PC-3 (cell line): Measurements from ENCODE around the gene DCAKD. TPM values are rescaled to one million over a fixed set of nuclear protein-coding genes. Genes with fewer than 3 reads are reported as not detected.

ENCODE experiments used
- ATAC-seq: fragments of 200-7000 bp; cut with Tn5 transposase; 2 replicates; pipeline ENCODE4 v1.9.1; 2020; ENCODE audit warnings: mild to moderate bottlenecking, moderate library complexity
- BruUV-seq: library from RNA; stranded (reverse); fragments of 400-500 nt; replicated peaks from 2 replicates; lab custom pipeline; 2021; lab: Mats Ljungman, UMichigan
- CTCF ChIA-PET: fragments of 300-600 bp; sonication (Branson Sonifier 250); formaldehyde crosslinking; loops from one replicate; lab custom pipeline; 2022; ENCODE audit warnings: antibody characterized with exemption; lab: Charles Lee
- POLR2A ChIA-PET: fragments of 300-600 bp; sonication (Branson Sonifier 250); formaldehyde crosslinking; loops from one replicate; lab custom pipeline; 2022; ENCODE audit warnings: antibody characterized with exemption; ENCODE audit not compliant: unreplicated experiment; lab: Charles Lee
- DNase-seq: peaks from one replicate; pipeline ENCODE4 v3.0.0-alpha.2; 2015
- H2AFZ ChIP-seq: fragments of 300-600 bp; sonication (generic); 2 replicates; pipeline ENCODE4 v1.6.0; 2016; ENCODE audit warnings: antibody characterized with exemption, low read length
- H3F3A ChIP-seq: fragments of 300-600 bp; sonication (generic); one replicate; pipeline ENCODE4 v1.6.0; 2017; ENCODE audit warnings: antibody characterized with exemption, low read length, control low read depth, mild to moderate bottlenecking; ENCODE audit not compliant: unreplicated experiment
- H3K27ac ChIP-seq: fragments of 300-600 bp; sonication (generic); 2 replicates; pipeline ENCODE4 v1.5.1; 2016; ENCODE audit warnings: mild to moderate bottlenecking, low read length
- H3K27me3 ChIP-seq: fragments of 300-600 bp; sonication (generic); 2 replicates; pipeline ENCODE4 v1.6.1; 2016; ENCODE audit warnings: low read length, mixed read lengths
- H3K36me3 ChIP-seq: fragments of 300-600 bp; sonication (generic); 2 replicates; pipeline ENCODE4 v1.6.1; 2016; ENCODE audit warnings: low read depth, mixed run types, low read length, mixed read lengths
- H3K4me1 ChIP-seq: fragments of 300-600 bp; sonication (generic); 2 replicates; pipeline ENCODE4 v1.5.1; 2016; ENCODE audit warnings: low read length; ENCODE audit not compliant: insufficient read depth
- H3K4me2 ChIP-seq: fragments of 300-600 bp; sonication (generic); 2 replicates; pipeline ENCODE4 v1.6.0; 2016; ENCODE audit warnings: low read length
- H3K4me3 ChIP-seq: fragments of 300-600 bp; sonication (generic); 2 replicates; pipeline ENCODE4 v1.5.1; 2016; ENCODE audit warnings: mild to moderate bottlenecking, low read length, mixed read lengths
- H3K79me2 ChIP-seq: fragments of 300-600 bp; sonication (generic); 2 replicates; pipeline ENCODE4 v1.6.1; 2017; ENCODE audit warnings: low read length, mixed read lengths
- H3K9ac ChIP-seq: fragments of 300-600 bp; sonication (generic); 2 replicates; pipeline ENCODE4 v1.6.0; 2016; ENCODE audit warnings: mild to moderate bottlenecking, low read length
- H3K9me2 ChIP-seq: fragments of 300-600 bp; sonication (generic); replicated peaks from 2 replicates; pipeline ENCODE4 v1.6.1; 2016; ENCODE audit warnings: mixed run types, low read length, mixed read lengths
- H3K9me3 ChIP-seq: fragments of 300-600 bp; sonication (generic); 2 replicates; pipeline ENCODE4 v1.6.1; 2016; ENCODE audit warnings: low read length, mixed read lengths
- H4K20me1 ChIP-seq: fragments of 300-600 bp; sonication (generic); 2 replicates; pipeline ENCODE4 v1.6.1; 2016; ENCODE audit warnings: low read length, mixed read lengths
- EZH2 ChIP-seq: fragments of 300-600 bp; sonication (generic); IDR thresholded peaks from one replicate; pipeline ENCODE4 v1.6.1; 2017; ENCODE audit warnings: antibody characterized with exemption, mild to moderate bottlenecking, low read length; ENCODE audit not compliant: unreplicated experiment
- EZH2phosphoT487 ChIP-seq: fragments of 300-600 bp; sonication (generic); IDR thresholded peaks from 2 replicates; pipeline ENCODE4 v1.6.1; 2018; ENCODE audit warnings: mild to moderate bottlenecking, antibody characterized with exemption, low read length, borderline replicate concordance
- intact Hi-C: fragments of 100-400 bp; cut with micrococcal nuclease; formaldehyde crosslinking; loops from 2 replicates; pipeline ENCODE4 v1.9.0; 2023
- total RNA-seq: library from RNA; depleted of rRNA; stranded (reverse); fragments of >200 nt; gene quantifications from 2 replicates; pipeline ENCODE4 v1.2.3, GENCODE V29; 2014
- TF ChIP-seq, protein P1 (sequence below): fragments of 300-600 bp; sonication (generic); conservative IDR thresholded peaks from 2 replicates; pipeline ENCODE4 v1.5.1; 2017; ENCODE audit warnings: antibody characterized with exemption, low read depth, mild to moderate bottlenecking, low read length

DCAKD gene
- total RNA-seq, 1 experiment from 2014 or later = 56.2 TPM

DNA sequence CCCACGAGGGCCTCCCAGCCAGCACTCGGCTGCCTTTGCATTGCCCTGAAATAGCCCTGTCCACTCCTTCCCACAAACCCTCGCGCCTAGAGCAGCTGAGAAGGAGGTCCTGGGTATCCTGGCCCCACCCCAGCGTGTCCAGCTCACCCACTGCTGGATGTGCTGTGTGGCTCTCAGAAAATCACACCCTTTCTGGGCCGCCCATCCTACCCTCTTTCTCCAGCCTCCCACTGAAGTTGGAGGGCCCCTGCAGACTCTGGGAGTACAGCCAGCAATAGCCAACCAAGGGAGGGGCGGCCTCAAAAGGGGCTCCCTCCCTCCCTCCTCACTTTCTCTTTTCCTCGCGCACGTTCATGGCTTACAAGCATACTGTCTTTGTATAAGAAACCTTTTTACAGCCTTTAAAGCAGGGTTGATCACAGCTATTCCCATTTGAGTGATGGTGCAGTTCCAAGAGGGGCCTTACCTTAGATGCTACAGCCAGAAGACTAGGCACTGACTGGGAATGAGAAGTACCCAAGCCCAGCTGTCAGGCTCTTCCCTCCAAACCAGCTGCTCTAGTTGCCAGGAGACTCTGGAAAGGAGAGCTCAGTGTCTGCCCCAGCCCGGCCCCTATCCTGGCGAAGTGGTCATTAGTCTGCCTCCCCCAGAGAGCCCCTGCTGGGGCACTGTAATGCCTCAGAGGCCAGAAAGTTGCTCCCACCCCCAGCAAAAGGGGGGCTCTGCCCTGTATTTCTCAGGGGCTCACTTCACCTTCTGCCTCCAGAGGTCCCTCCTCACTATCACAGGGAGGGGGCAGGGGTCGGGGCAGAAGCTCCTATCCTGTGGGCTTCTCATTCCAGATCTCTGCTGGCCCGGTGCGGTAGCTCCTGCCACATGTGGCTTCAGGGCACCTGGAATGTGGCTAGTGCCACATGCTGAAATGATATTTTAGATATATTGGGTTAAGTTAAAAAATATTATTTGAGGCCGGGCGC lies 38.1 kb downstream of the DCAKD start:
- Histone ChIP-seq H3K27ac (no peak overlapping the region), H3K4me1 (peaks cover 3% of the 10 kb centered on the region; the same call in 1 of the 2 replicates), H3K4me2 (no peak overlapping the region), H3K9me2 (no peaks in the 10 kb centered on the region), H3K9me3 (no peaks in the 10 kb centered on the region), H3K9ac (no peak overlapping the region), H3K4me3 (no peak overlapping the region), H3K79me2 (no peaks in the 10 kb centered on the region), H3K36me3 (no peaks in the 10 kb centered on the region), H3K27me3 (no peaks in the 10 kb centered on the region), H2AFZ (no peak overlapping the region), H3F3A (no peaks in the 10 kb centered on the region), H4K20me1 (no peaks in the 10 kb centered on the region)
- ATAC-seq = no peak
- intact Hi-C loops = no loop called here
- TF ChIP-seq EZH2phosphoT487 = no peak
- TF ChIP-seq, protein P1, sequence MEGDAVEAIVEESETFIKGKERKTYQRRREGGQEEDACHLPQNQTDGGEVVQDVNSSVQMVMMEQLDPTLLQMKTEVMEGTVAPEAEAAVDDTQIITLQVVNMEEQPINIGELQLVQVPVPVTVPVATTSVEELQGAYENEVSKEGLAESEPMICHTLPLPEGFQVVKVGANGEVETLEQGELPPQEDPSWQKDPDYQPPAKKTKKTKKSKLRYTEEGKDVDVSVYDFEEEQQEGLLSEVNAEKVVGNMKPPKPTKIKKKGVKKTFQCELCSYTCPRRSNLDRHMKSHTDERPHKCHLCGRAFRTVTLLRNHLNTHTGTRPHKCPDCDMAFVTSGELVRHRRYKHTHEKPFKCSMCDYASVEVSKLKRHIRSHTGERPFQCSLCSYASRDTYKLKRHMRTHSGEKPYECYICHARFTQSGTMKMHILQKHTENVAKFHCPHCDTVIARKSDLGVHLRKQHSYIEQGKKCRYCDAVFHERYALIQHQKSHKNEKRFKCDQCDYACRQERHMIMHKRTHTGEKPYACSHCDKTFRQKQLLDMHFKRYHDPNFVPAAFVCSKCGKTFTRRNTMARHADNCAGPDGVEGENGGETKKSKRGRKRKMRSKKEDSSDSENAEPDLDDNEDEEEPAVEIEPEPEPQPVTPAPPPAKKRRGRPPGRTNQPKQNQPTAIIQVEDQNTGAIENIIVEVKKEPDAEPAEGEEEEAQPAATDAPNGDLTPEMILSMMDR = no peak
- TF ChIP-seq EZH2 = no peak
- no TSS peak for BruUV-seq
- POLR2A ChIA-PET = no interaction called here
- CTCF ChIA-PET = no interaction called here
- DNase-seq = no peak

DNA sequence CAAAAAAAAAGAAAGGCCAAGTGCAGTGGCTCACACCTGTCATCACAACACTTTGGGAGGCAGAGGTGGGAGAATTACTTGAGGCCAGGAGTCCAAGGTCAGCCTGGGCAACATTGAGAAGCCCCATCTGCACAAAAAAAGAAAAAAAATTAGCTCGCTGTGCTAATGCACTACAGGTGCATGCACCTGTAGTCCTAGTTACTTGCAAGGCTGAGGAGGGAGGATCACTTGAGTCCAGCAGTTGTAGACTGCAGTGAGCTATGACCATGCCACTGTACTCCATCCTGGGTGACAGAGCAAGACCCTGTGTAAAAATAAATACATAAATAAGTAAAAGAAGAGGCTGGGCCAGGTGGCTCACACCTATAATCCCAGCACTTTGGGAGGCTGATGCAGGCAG lies 39.7 kb downstream of the DCAKD start:
- intact Hi-C loops = no loop called here
- H3K4me1 ChIP-seq = no peaks in the 10 kb centered on the region
- ATAC-seq (no peak), DNase-seq (no peak)
- H3K9me3 ChIP-seq = no peaks in the 10 kb centered on the region
- H3K36me3 ChIP-seq = no peaks in the 10 kb centered on the region
- H2AFZ ChIP-seq = no peak overlapping the region
- no peak overlapping the region for H3K27ac ChIP-seq
- no peaks in the 10 kb centered on the region for H3F3A ChIP-seq
- H3K4me2 ChIP-seq = no peak overlapping the region
- TF ChIP-seq, protein P1 = no peak
- no peak for TF ChIP-seq EZH2
- TF ChIP-seq EZH2phosphoT487 = no peak
- no peak overlapping the region for H3K9ac ChIP-seq
- H3K27me3 ChIP-seq = no peaks in the 10 kb centered on the region
- ChIA-PET CTCF (interaction anchor here (0.6 kb wide), 1 partner anchor 95 kb away, joined by 7 read pairs; no protein-coding TSS in a partner anchor), POLR2A (no interaction called here)
- H4K20me1 ChIP-seq = no peaks in the 10 kb centered on the region
- no peaks in the 10 kb centered on the region for H3K79me2 ChIP-seq
- H3K4me3 ChIP-seq = no peak overlapping the region
- H3K9me2 ChIP-seq = no peaks in the 10 kb centered on the region
- no TSS peak for BruUV-seq
